CD14-positive monocyte (primary cell): ENCODE measurements around the gene CDK1. TPM values are rescaled to one million over a fixed set of nuclear protein-coding genes. Genes with fewer than 3 reads are reported as not detected.

Experiments
- DNase-seq, 3 donors: peaks; one replicate each; pipeline ENCODE4 v3.0.0-alpha.2; 2011 to 2022
- H2AFZ ChIP-seq: 2 replicates; pipeline ENCODE4 v1.6.0; 2012; ENCODE audit warnings: mild to moderate bottlenecking, low read depth, low read length, inconsistent platforms; ENCODE audit not compliant: insufficient read depth, poor library complexity, severe bottlenecking
- H3K27ac ChIP-seq, 2 donors: 1 replicate in 1 of 2; 2 replicates in 1 of 2; pipeline ENCODE4 v1.5.1; 2012 to 2013; ENCODE audit warnings: low read length in 2 of 2, control low read depth in 1 of 2, inconsistent platforms in 1 of 2, low read depth in 1 of 2, mild to moderate bottlenecking in 1 of 2
- H3K27me3 ChIP-seq, 2 donors: one replicate each; pipeline versions ENCODE4 v1.6.0 to v1.6.1; 2011 to 2013; ENCODE audit warnings: low read length in 2 of 2; ENCODE audit not compliant: control insufficient read depth in 2 of 2, insufficient read depth in 2 of 2
- H3K36me3 ChIP-seq, 2 donors: replicated peaks in 1 of 2; 1 replicate in 1 of 2; 2 replicates in 1 of 2; pipeline versions ENCODE4 v1.5.1 to v1.6.1; 2012 to 2013; ENCODE audit warnings: low read length in 2 of 2, control low read depth in 1 of 2, inconsistent platforms in 1 of 2, mild to moderate bottlenecking in 1 of 2; ENCODE audit not compliant: insufficient read depth in 2 of 2, control insufficient read depth in 1 of 2
- H3K4me1 ChIP-seq, 2 donors: 1 replicate in 1 of 2; 2 replicates in 1 of 2; pipeline versions ENCODE4 v1.5.1 to v1.6.1; 2012 to 2013; ENCODE audit warnings: low read length in 2 of 2, control low read depth in 1 of 2, inconsistent platforms in 1 of 2, mild to moderate bottlenecking in 1 of 2, moderate library complexity in 1 of 2; ENCODE audit not compliant: insufficient read depth in 2 of 2, control insufficient read depth in 1 of 2
- H3K4me2 ChIP-seq: replicated peaks from 2 replicates; pipeline ENCODE3; 2012; ENCODE audit warnings: low read length, moderate library complexity, mild to moderate bottlenecking; ENCODE audit not compliant: poor library complexity, severe bottlenecking; ENCODE audit errors: extremely low read depth
- H3K4me3 ChIP-seq, 3 experiments: fragments of 200-600 bp in 1 of 3; sonication (generic) in 1 of 3; replicated peaks in 1 of 3; 1 replicate in 2 of 3; 2 replicates in 1 of 3; pipeline ENCODE4 v1.5.1; 2011 to 2013; ENCODE audit warnings: low read length in 3 of 3, mild to moderate bottlenecking in 3 of 3, control low read depth in 2 of 3, low read depth in 2 of 3, inconsistent platforms in 1 of 3, moderate library complexity in 1 of 3
- H3K79me2 ChIP-seq: 2 replicates; pipeline ENCODE4 v1.6.0; 2012; ENCODE audit warnings: mild to moderate bottlenecking, control low read depth, inconsistent platforms, low read length, moderate library complexity; ENCODE audit not compliant: insufficient read depth
- H3K9ac ChIP-seq: 2 replicates; pipeline ENCODE4 v1.6.0; 2017; ENCODE audit warnings: low read length, mild to moderate bottlenecking; ENCODE audit not compliant: insufficient read depth, poor library complexity, severe bottlenecking
- H3K9me3 ChIP-seq, 2 donors: replicated peaks in 1 of 2; 1 replicate in 1 of 2; 2 replicates in 1 of 2; pipeline versions ENCODE4 v1.5.1 to v1.6.1; 2012 to 2013; ENCODE audit warnings: low read length in 2 of 2, control low read depth in 1 of 2; ENCODE audit not compliant: control insufficient read depth in 1 of 2, insufficient read depth in 1 of 2
- H4K20me1 ChIP-seq: 2 replicates; pipeline ENCODE4 v1.6.0; 2012; ENCODE audit warnings: mild to moderate bottlenecking, low read length, control low read depth, moderate library complexity; ENCODE audit not compliant: insufficient read depth
- H3K27ac Mint-ChIP-seq, 7 donors: one replicate each; pipeline ENCODE4 v1.8.0; 2020; ENCODE audit warnings: mild to moderate bottlenecking in 7 of 7, mixed read lengths in 7 of 7, moderate library complexity in 6 of 7, inconsistent platforms in 2 of 7
- H3K27me3 Mint-ChIP-seq, 3 donors: one replicate each; pipeline ENCODE4 v1.8.0; 2021 to 2022; ENCODE audit warnings: low read depth in 3 of 3, mild to moderate bottlenecking in 3 of 3, mixed read lengths in 3 of 3, moderate library complexity in 3 of 3, inconsistent platforms in 1 of 3
- H3K36me3 Mint-ChIP-seq, 2 donors: one replicate each; pipeline ENCODE4 v1.8.0; 2020; ENCODE audit warnings: mixed read lengths in 2 of 2, inconsistent platforms in 1 of 2, mild to moderate bottlenecking in 1 of 2
- H3K4me1 Mint-ChIP-seq: one replicate; pipeline ENCODE4 v1.8.0; 2020; ENCODE audit warnings: mild to moderate bottlenecking, mixed read lengths
- H3K4me3 Mint-ChIP-seq, 2 donors: one replicate each; pipeline ENCODE4 v1.8.0; 2020; ENCODE audit warnings: mild to moderate bottlenecking in 2 of 2, mixed read lengths in 2 of 2, moderate library complexity in 1 of 2
- H3K9me3 Mint-ChIP-seq, 7 donors: one replicate each; pipeline ENCODE4 v1.8.0; 2020 to 2022; ENCODE audit warnings: mixed read lengths in 7 of 7, mild to moderate bottlenecking in 6 of 7, moderate library complexity in 6 of 7, inconsistent platforms in 2 of 7
- CTCF ChIP-seq: fragments of 200-600 bp; IDR thresholded peaks from one replicate; pipeline ENCODE4 v1.8.0; 2022; ENCODE audit warnings: antibody characterized with exemption, mild to moderate bottlenecking
- WGBS: methylation state at CpG from one replicate; pipeline ENCODE4 v1.1.5; 2013; ENCODE audit warnings: missing lambda C conversion rate; ENCODE audit not compliant: insufficient coverage; 5-methylcytosine and 5-hydroxymethylcytosine counted together
- intact Hi-C, 2 donors: fragments of 100-400 bp; cut with micrococcal nuclease; formaldehyde crosslinking; loops; one replicate each; pipeline versions ENCODE4 v1.15.0 to v1.15.1; 2023
- polyA minus RNA-seq: library from RNA; depleted of rRNA, polyadenylated mRNA; stranded (reverse); fragments of >200 nt; gene quantifications from 2 replicates; pipeline ENCODE4 v1.2.3, GENCODE V29; 2012
- polyA plus RNA-seq, 3 donors: library from polyadenylated mRNA; depleted of rRNA in 1 of 3; unstranded in 2 of 3; stranded (reverse) in 1 of 3; fragments of 300-500 nt in 2 of 3; fragments of >200 nt in 1 of 3; fragmentation: Illumina TruSeq in 2 of 3; gene quantifications; 1 replicate in 2 of 3; 2 replicates in 1 of 3; pipeline ENCODE4 v1.2.3, GENCODE V29; 2012 to 2021
- total RNA-seq, 12 experiments: library from RNA in 1 of 12; stranded (reverse) in 1 of 12; fragments of 120-200 nt in 1 of 12; gene quantifications; one replicate each; pipeline ENCODE4 v1.2.4 and lab custom pipeline; 2013 to 2026; ENCODE audit warnings: mixed read lengths in 6 of 12, inconsistent platforms in 1 of 12

Gene CDK1
- total RNA-seq (2013) = 0.25 TPM
- under 1 TPM; 0.08 to 0.21 (median 0.09) TPM for polyA plus RNA-seq
- 0.14 and 0.24 TPM in 2 replicates for polyA minus RNA-seq
- 1.9 to 35.7 (median 10.8) reads per million in 11 experiments for total RNA-seq (lab: John Stamatoyannopoulos, UW)

GRCh38 chr10:60778214-60778970 lies at the start of gene CDK1:
Gene CDK1 (plus strand): TSS chr10:60778478. CDS start chr10:60780166, 1,688 bp downstream.
- peak; percentile 90 to 96 (median 96) for DNase-seq
- H3K27me3 ChIP-seq = no peaks in the 10 kb centered on the region
- H3K27ac Mint-ChIP-seq = peak within 1 kb of the TSS; percentile 54 to 91 (median 85)
- peak within 1 kb of the TSS; percentile 93 to 97 for H3K4me3 Mint-ChIP-seq
- H3K9me3 Mint-ChIP-seq = peaks cover 0 to 2% (median 0%) of the 10 kb centered on the region in 7 donors
- H3K4me1 ChIP-seq = peaks cover 19 to 20% of the 10 kb centered on the region in 2 donors
- peaks cover 27% of the 10 kb centered on the region for H3K4me1 Mint-ChIP-seq
- no peaks in the 10 kb centered on the region for H3K36me3 ChIP-seq
- H3K4me2 ChIP-seq = peak within 1 kb of the TSS; percentile 100
- TF ChIP-seq CTCF = no peak
- H3K27me3 Mint-ChIP-seq = peaks cover 0 to 1% (median 0%) of the 10 kb centered on the region in 3 donors
- peaks cover 51% of the 10 kb centered on the region for H3K79me2 ChIP-seq
- under 1% methylated on average over 58 of the region's 58 CpGs for WGBS
- peaks cover 4 to 10% of the 10 kb centered on the region in 2 donors for H3K36me3 Mint-ChIP-seq
- intact Hi-C loops = loop anchor here in 1 of 2 donors (10.0 kb wide), 2 partner anchors 114 to 616 kb away; no protein-coding TSS in a partner anchor
- H3K9ac ChIP-seq = peak within 1 kb of the TSS; percentile 29
- H3K9me3 ChIP-seq = no peaks in the 10 kb centered on the region
- peak within 1 kb of the TSS; percentile 66 to 95 (median 92) for H3K4me3 ChIP-seq
- peak within 1 kb of the TSS in 1 of 2 donors; percentile 60 for H3K27ac ChIP-seq
- H4K20me1 ChIP-seq = no peaks in the 10 kb centered on the region
- peak within 1 kb of the TSS; percentile 87 for H2AFZ ChIP-seq

DNA sequence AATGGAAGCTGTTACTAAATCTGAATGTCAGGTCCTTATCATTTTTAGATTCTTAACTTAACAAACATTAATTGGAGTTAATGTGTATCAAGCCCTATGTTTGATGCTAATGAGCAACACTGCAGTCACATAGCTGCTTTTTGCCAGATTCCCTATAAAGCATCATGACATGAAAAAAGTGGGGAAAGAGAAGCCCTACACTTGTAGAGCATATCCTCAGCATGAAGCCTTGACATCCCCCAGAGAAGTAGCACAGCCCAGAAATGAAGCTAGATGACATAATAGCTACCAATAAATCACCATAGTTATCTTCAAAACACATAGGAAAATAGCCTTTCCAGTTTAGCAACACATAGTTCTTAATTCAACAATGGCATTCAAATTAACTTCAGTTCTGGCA lies 49.2 kb upstream of the CDK1 start:
- no peaks in the 10 kb centered on the region for H3K36me3 Mint-ChIP-seq
- no peak overlapping the region for H3K4me3 Mint-ChIP-seq
- intact Hi-C loops = no loop called here
- no peaks in the 10 kb centered on the region for H3K36me3 ChIP-seq
- no peak for TF ChIP-seq CTCF
- no peak overlapping the region for H3K27ac Mint-ChIP-seq
- no peak overlapping the region for H3K27ac ChIP-seq
- no peaks in the 10 kb centered on the region for H4K20me1 ChIP-seq
- H3K27me3 Mint-ChIP-seq = peaks cover 25 to 31% (median 26%) of the 10 kb centered on the region in 3 donors
- peaks cover 7 to 16% of the 10 kb centered on the region in 2 donors for H3K4me1 ChIP-seq
- no peaks in the 10 kb centered on the region for H3K79me2 ChIP-seq
- H3K9ac ChIP-seq = no peak overlapping the region
- peaks cover 0 to 6% (median 2%) of the 10 kb centered on the region in 7 donors for H3K9me3 Mint-ChIP-seq
- no peaks in the 10 kb centered on the region for H3K9me3 ChIP-seq
- no peak overlapping the region for H2AFZ ChIP-seq
- no peak overlapping the region for H3K4me2 ChIP-seq
- no peak overlapping the region for H3K4me3 ChIP-seq
- no peak for DNase-seq
- H3K4me1 Mint-ChIP-seq = peaks cover 16% of the 10 kb centered on the region
- H3K27me3 ChIP-seq = peaks cover 9 to 27% of the 10 kb centered on the region in 2 donors
